Trophoblast cell (in vitro differentiated cells and primary cell): ENCODE measurements around the gene GRM5.
A peak's percentile ranks its signal among the peaks of the same experiment; 100 is the strongest.
"Not testable (repeated sequence)": the region's sequence is repeated elsewhere in the genome, so short reads cannot be mapped to it uniquely, and the experiment has no call there.

Experiments
- DNase-seq, 2 donors: peaks; one replicate each; pipeline ENCODE4 v3.0.0-alpha.2; 2016
- H2AFZ ChIP-seq: 2 replicates; pipeline ENCODE4 v1.6.1; 2013; ENCODE audit warnings: low read length, moderate library complexity, mild to moderate bottlenecking; ENCODE audit not compliant: insufficient read depth, poor library complexity
- H2AK5ac ChIP-seq: 2 replicates; pipeline ENCODE4 v1.6.1; 2013; ENCODE audit warnings: mild to moderate bottlenecking, low read length
- H2BK120ac ChIP-seq: 2 replicates; pipeline ENCODE4 v1.6.1; 2013; ENCODE audit warnings: low read length, mild to moderate bottlenecking, moderate library complexity; ENCODE audit not compliant: insufficient read depth, poor library complexity
- H2BK12ac ChIP-seq: 2 replicates; pipeline ENCODE4 v1.6.1; 2013; ENCODE audit warnings: mild to moderate bottlenecking, low read length, moderate library complexity
- H2BK5ac ChIP-seq: 2 replicates; pipeline ENCODE4 v1.6.1; 2013; ENCODE audit warnings: low read length, low read depth, moderate library complexity, mild to moderate bottlenecking; ENCODE audit not compliant: poor library complexity
- H3K14ac ChIP-seq: 2 replicates; pipeline ENCODE4 v1.6.1; 2013; ENCODE audit warnings: mild to moderate bottlenecking, low read length
- H3K18ac ChIP-seq: 2 replicates; pipeline ENCODE4 v1.6.1; 2013; ENCODE audit warnings: mild to moderate bottlenecking, low read length
- H3K23ac ChIP-seq: 2 replicates; pipeline ENCODE4 v1.6.1; 2013; ENCODE audit warnings: low read length
- H3K27ac ChIP-seq: 2 replicates; pipeline ENCODE4 v1.5.1; 2013; ENCODE audit warnings: low read depth, mild to moderate bottlenecking, inconsistent platforms, low read length, moderate library complexity
- H3K27me3 ChIP-seq: 2 replicates; pipeline ENCODE4 v1.6.1; 2013; ENCODE audit warnings: inconsistent platforms, mild to moderate bottlenecking, low read length, moderate library complexity; ENCODE audit not compliant: insufficient read depth
- H3K36me3 ChIP-seq, 2 experiments: 1 replicate in 1 of 2; 2 replicates in 1 of 2; pipeline ENCODE4 v1.6.1; 2013; ENCODE audit warnings: low read length in 2 of 2, mild to moderate bottlenecking in 2 of 2, moderate library complexity in 1 of 2; ENCODE audit not compliant: insufficient read depth in 2 of 2, control insufficient read depth in 1 of 2
- H3K4ac ChIP-seq: 2 replicates; pipeline ENCODE4 v1.6.1; 2013; ENCODE audit warnings: low read depth, mild to moderate bottlenecking, low read length, moderate library complexity
- H3K4me1 ChIP-seq, 2 experiments: 1 replicate in 1 of 2; 2 replicates in 1 of 2; pipeline ENCODE4 v1.6.1; 2013; ENCODE audit warnings: low read length in 2 of 2, mild to moderate bottlenecking in 2 of 2, moderate library complexity in 1 of 2; ENCODE audit not compliant: insufficient read depth in 2 of 2, control insufficient read depth in 1 of 2
- H3K4me2 ChIP-seq: 2 replicates; pipeline ENCODE4 v1.6.1; 2013; ENCODE audit warnings: inconsistent platforms, mild to moderate bottlenecking, low read length, moderate library complexity
- H3K4me3 ChIP-seq: 2 replicates; pipeline ENCODE4 v1.5.1; 2013; ENCODE audit warnings: mild to moderate bottlenecking, low read depth, low read length, inconsistent platforms
- H3K79me1 ChIP-seq: one replicate; pipeline ENCODE4 v1.6.1; 2013; ENCODE audit warnings: low read length
- H3K79me2 ChIP-seq: 2 replicates; pipeline ENCODE4 v1.6.1; 2013; ENCODE audit warnings: low read length, mild to moderate bottlenecking; ENCODE audit not compliant: control insufficient read depth, insufficient read depth, poor library complexity
- H3K9ac ChIP-seq: 2 replicates; pipeline ENCODE4 v1.6.1; 2013; ENCODE audit warnings: mild to moderate bottlenecking, low read length
- H3K9me3 ChIP-seq: 2 replicates; pipeline ENCODE4 v1.6.1; 2013; ENCODE audit warnings: low read depth, mild to moderate bottlenecking, control low read depth, inconsistent platforms, low read length; ENCODE audit not compliant: insufficient read depth
- H4K12ac ChIP-seq: 2 replicates; pipeline ENCODE4 v1.6.1; 2013; ENCODE audit warnings: low read depth, mild to moderate bottlenecking, low read length, moderate library complexity
- H4K8ac ChIP-seq: 2 replicates; pipeline ENCODE4 v1.6.1; 2013; ENCODE audit warnings: low read depth, mild to moderate bottlenecking, low read length, moderate library complexity
- H4K91ac ChIP-seq: one replicate; pipeline ENCODE4 v1.6.1; 2013; ENCODE audit warnings: low read depth, mild to moderate bottlenecking, low read length, moderate library complexity
- WGBS: extraction: QIAGEN DNeasy Blood & Tissue Kit; methylation state at CpG from one replicate; pipeline ENCODE4 v1.1.7; 2013; ENCODE audit warnings: missing lambda C conversion rate; ENCODE audit not compliant: insufficient read length, insufficient coverage; ENCODE audit errors: extremely low coverage; 5-methylcytosine and 5-hydroxymethylcytosine counted together

Gene GRM5

GRCh38 chr11:88463301-88463700 is 602.5 kb downstream of the GRM5 start:
- H3K4me1 ChIP-seq = not testable (repeated sequence)

GRCh38 chr11:88458047-88458446 is 607.7 kb downstream of the GRM5 start:
- H3K4me2 ChIP-seq, H4K8ac ChIP-seq, H3K4me3 ChIP-seq, H3K4me1 ChIP-seq, H3K18ac ChIP-seq, H2AFZ ChIP-seq, H4K12ac ChIP-seq, H3K9me3 ChIP-seq, H3K79me2 ChIP-seq, H3K27me3 ChIP-seq, H3K9ac ChIP-seq, DNase-seq, H3K4ac ChIP-seq, H3K23ac ChIP-seq, H2AK5ac ChIP-seq, H4K91ac ChIP-seq, H2BK5ac ChIP-seq, H3K79me1 ChIP-seq, H3K27ac ChIP-seq, H3K14ac ChIP-seq, H2BK12ac ChIP-seq, H3K36me3 ChIP-seq, H2BK120ac ChIP-seq: not testable (repeated sequence)
- no CpG with 5 or more reads among the region's 4 CpGs for WGBS

More at GRCh38 chr11:88463301-88463700, 602.5 kb downstream of the GRM5 start:
- not testable (repeated sequence) for H4K8ac ChIP-seq, H2BK5ac ChIP-seq, H3K4ac ChIP-seq, H3K27me3 ChIP-seq, H3K23ac ChIP-seq, H2BK120ac ChIP-seq, DNase-seq, H4K91ac ChIP-seq, H3K79me1 ChIP-seq, H4K12ac ChIP-seq, H3K18ac ChIP-seq, H2BK12ac ChIP-seq, H3K9ac ChIP-seq, H3K36me3 ChIP-seq, H3K4me2 ChIP-seq, H3K14ac ChIP-seq, H3K9me3 ChIP-seq, H2AFZ ChIP-seq, H3K4me3 ChIP-seq, H2AK5ac ChIP-seq, H3K79me2 ChIP-seq, H3K27ac ChIP-seq
- WGBS = no CpG with 5 or more reads among the region's 6 CpGs

- H3K79me1 ChIP-seq = no peaks in the 10 kb centered on the region
- H3K27ac ChIP-seq = no peak overlapping the region
- DNase-seq = no peak
- H3K18ac ChIP-seq = no peak overlapping the region
- no peak overlapping the region for H3K14ac ChIP-seq
- no peak overlapping the region for H2AK5ac ChIP-seq
- H4K8ac ChIP-seq = no peak overlapping the region
- H3K23ac ChIP-seq = no peak overlapping the region
- H2AFZ ChIP-seq = no peak overlapping the region
- no peaks in the 10 kb centered on the region for H3K27me3 ChIP-seq
- no peaks in the 10 kb centered on the region for H3K4me1 ChIP-seq
- no peak overlapping the region for H3K4me3 ChIP-seq
- H3K9me3 ChIP-seq = no peaks in the 10 kb centered on the region
- H3K4me2 ChIP-seq = no peak overlapping the region
- H2BK120ac ChIP-seq = no peak overlapping the region
- no peaks in the 10 kb centered on the region for H3K36me3 ChIP-seq
- no peak overlapping the region for H2BK12ac ChIP-seq
- H3K79me2 ChIP-seq = no peaks in the 10 kb centered on the region
- H4K91ac ChIP-seq = no peak overlapping the region
- H3K4ac ChIP-seq = no peak overlapping the region
- H3K9ac ChIP-seq = no peak overlapping the region
- H2BK5ac ChIP-seq = no peak overlapping the region
- no peak overlapping the region for H4K12ac ChIP-seq
- no CpG with 5 or more reads among the region's 2 CpGs for WGBS
These were observed 609.8 kb downstream of the GRM5 start for GRCh38 chr11:88455974-88456373.

DNA sequence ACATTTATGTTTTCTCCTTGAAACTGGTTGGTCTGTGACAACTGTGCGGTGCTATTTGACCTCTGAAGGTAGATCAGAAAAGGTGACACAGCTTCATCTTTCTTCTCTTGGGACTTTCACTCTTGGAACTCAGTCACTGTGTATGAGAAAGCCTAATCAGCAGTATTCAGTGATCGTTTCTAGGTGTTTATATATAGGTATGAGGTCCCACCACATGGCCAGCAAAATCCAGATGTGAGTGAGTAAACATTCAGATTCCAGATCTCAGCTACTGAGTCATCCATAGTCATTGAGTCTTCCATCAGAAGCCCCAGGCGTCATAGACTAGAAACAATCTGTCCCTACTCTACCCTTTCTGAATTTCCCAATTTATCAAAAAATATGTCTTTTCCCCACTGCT is 610.9 kb downstream of the GRM5 start:
- WGBS = no CpG with 5 or more reads among the region's 3 CpGs
- Histone ChIP-seq H3K4ac (no peak overlapping the region), H4K8ac (no peak overlapping the region)

More for the DNA sequence above, 610.9 kb downstream of the GRM5 start:
- DNase-seq = peak in 1 of 2 donors; percentile 54
- Histone ChIP-seq H2BK12ac (no peak overlapping the region), H3K79me2 (no peaks in the 10 kb centered on the region), H3K9me3 (no peaks in the 10 kb centered on the region), H2AK5ac (no peak overlapping the region), H3K27me3 (no peaks in the 10 kb centered on the region), H3K23ac (no peak overlapping the region), H3K4me3 (no peak overlapping the region), H3K27ac (no peak overlapping the region), H2AFZ (no peak overlapping the region), H3K36me3 (no peaks in the 10 kb centered on the region), H4K12ac (no peak overlapping the region), H3K14ac (no peak overlapping the region), H3K18ac (no peak overlapping the region), H3K4me1 (no peaks in the 10 kb centered on the region), H2BK120ac (no peak overlapping the region), H3K4me2 (no peak overlapping the region), H2BK5ac (no peak overlapping the region), H3K9ac (no peak overlapping the region), H4K91ac (no peak overlapping the region), H3K79me1 (no peaks in the 10 kb centered on the region)
